Astrocyte of the cerebellum (primary cell): Measurements from ENCODE around the gene NR1I2.

Experiments
- DNase-seq: peaks from one replicate; pipeline ENCODE4 v3.0.0-alpha.2; 2011; ENCODE audit warnings: low read depth
- H3K4me3 ChIP-seq: 2 replicates; pipeline ENCODE4 v1.5.1; 2011; ENCODE audit warnings: mild to moderate bottlenecking, low read depth, low read length, moderate library complexity
- in situ Hi-C: cut with HindIII; loops from 2 replicates; pipeline ENCODE4 v1.10.0; 2017; ENCODE audit warnings: low sequenced_read_pairs
- TF ChIP-seq, protein P1 (sequence below): IDR thresholded peaks from 2 replicates; pipeline ENCODE4 v1.5.1; 2012; ENCODE audit warnings: low read length, low read depth, moderate library complexity, mild to moderate bottlenecking; ENCODE audit errors: missing control alignments

NR1I2 gene

DNA sequence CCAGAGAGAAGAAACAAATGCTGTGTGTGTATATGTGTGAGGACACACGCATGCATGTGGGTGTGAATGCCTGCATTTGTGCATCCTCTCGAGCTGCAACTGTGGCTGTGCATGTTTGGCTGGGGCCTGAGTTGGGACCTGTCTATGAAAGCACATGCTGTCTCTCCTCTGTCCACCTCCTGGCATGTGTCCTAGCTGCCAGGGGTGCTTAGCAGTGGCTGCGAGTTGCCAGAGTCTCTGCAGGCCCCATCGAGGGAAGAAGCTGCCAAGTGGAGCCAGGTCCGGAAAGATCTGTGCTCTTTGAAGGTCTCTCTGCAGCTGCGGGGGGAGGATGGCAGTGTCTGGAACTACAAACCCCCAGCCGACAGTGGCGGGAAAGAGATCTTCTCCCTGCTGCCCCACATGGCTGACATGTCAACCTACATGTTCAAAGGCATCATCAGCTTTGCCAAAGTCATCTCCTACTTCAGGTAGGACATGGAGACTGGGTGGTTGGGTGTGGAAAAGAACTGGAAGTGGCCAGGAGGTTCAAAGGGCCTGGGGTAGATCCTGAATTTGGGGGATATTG is 30.7 kb downstream of the NR1I2 start:
- H3K4me3 ChIP-seq = no peak overlapping the region
- TF ChIP-seq, protein P1, sequence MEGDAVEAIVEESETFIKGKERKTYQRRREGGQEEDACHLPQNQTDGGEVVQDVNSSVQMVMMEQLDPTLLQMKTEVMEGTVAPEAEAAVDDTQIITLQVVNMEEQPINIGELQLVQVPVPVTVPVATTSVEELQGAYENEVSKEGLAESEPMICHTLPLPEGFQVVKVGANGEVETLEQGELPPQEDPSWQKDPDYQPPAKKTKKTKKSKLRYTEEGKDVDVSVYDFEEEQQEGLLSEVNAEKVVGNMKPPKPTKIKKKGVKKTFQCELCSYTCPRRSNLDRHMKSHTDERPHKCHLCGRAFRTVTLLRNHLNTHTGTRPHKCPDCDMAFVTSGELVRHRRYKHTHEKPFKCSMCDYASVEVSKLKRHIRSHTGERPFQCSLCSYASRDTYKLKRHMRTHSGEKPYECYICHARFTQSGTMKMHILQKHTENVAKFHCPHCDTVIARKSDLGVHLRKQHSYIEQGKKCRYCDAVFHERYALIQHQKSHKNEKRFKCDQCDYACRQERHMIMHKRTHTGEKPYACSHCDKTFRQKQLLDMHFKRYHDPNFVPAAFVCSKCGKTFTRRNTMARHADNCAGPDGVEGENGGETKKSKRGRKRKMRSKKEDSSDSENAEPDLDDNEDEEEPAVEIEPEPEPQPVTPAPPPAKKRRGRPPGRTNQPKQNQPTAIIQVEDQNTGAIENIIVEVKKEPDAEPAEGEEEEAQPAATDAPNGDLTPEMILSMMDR = no peak
- DNase-seq = no peak
- in situ Hi-C loops = no loop called here

DNA sequence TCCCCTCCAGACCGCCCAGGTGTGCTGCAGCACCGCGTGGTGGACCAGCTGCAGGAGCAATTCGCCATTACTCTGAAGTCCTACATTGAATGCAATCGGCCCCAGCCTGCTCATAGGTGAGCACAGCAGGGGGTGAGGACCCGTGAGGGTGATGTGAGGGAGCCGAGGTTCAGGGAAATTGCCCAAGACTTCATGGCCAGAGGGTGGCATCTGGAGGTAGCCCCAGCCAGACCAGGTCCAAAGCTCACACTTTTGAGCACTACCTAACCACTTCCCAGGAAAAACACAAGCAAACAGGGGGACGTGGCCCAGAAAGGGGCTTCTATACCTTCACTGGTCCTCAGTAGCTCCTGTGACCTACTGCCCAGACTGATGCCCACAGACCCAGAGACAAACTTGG is 33.8 kb downstream of the NR1I2 start:
- in situ Hi-C loops = no loop called here
- no peak overlapping the region for H3K4me3 ChIP-seq
- TF ChIP-seq, protein P1 = no peak
- DNase-seq = no peak

GRCh38 chr3:119817071-119817470 is 35.2 kb downstream of the NR1I2 start:
- in situ Hi-C loops = no loop called here
- TF ChIP-seq, protein P1 = no peak
- H3K4me3 ChIP-seq = no peak overlapping the region
- DNase-seq = no peak

- no peak for DNase-seq
- in situ Hi-C loops = no loop called here
- no peak overlapping the region for H3K4me3 ChIP-seq
- TF ChIP-seq, protein P1 = no peak
Measured at GRCh38 chr3:119817583-119818363, 35.9 kb downstream of the NR1I2 start.

GRCh38 chr3:119818937-119819336 is 37.0 kb downstream of the NR1I2 start:
- TF ChIP-seq, protein P1 = no peak
- no peak for DNase-seq
- in situ Hi-C loops = no loop called here
- no peak overlapping the region for H3K4me3 ChIP-seq

DNA sequence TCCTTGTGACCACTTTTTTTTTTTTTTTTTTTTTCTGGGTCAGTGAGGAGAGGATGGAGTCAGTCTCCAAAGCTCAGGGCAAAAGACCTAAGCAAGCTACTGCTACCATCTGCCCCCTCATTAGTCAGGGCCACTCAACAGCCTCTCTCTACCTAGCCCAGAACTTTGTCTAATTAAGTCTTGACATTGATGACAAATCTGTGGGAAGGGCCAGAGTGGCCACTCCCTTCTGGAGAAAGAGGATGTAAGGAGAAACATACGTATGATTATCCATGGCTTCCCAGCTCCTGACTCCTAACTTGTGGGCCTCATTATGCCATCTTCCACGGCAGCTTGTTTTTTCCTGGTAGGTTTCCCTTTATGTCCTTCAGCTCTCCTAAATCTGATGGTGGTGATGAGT is 37.9 kb downstream of the NR1I2 start:
- no peak for DNase-seq
- H3K4me3 ChIP-seq = no peak overlapping the region
- in situ Hi-C loops = no loop called here
- TF ChIP-seq, protein P1 = no peak
